NCI-H345 (cell line): ENCODE data around the gene DAP3.
"Not testable (repeated sequence)": the region's sequence is repeated elsewhere in the genome, so short reads cannot be mapped to it uniquely, and the experiment has no call there.

Experiments
- DNase-seq: peaks from one replicate; lab custom pipeline; 2025; lab: John Stamatoyannopoulos, UW

DAP3 gene

GRCh38 chr1:155718524-155719115 lies 29.7 kb downstream of the DAP3 start:
- DNase-seq = not testable (repeated sequence)

GRCh38 chr1:155719703-155720102 lies 30.8 kb downstream of the DAP3 start:
- no peak for DNase-seq

GRCh38 chr1:155725142-155725541 lies 36.3 kb downstream of the DAP3 start:
- no peak for DNase-seq

- DNase-seq = peak; percentile 44
These were observed 40.4 kb downstream of the DAP3 start for GRCh38 chr1:155729031-155729898.

- DNase-seq = no peak
These were observed 52.1 kb downstream of the DAP3 start for GRCh38 chr1:155740995-155741394.

- DNase-seq = no peak
These were observed 53.0 kb downstream of the DAP3 start for GRCh38 chr1:155741908-155742307.

GRCh38 chr1:155744711-155745283 lies 55.9 kb downstream of the DAP3 start:
- DNase-seq = no peak

GRCh38 chr1:155745284-155746228 lies 56.7 kb downstream of the DAP3 start:
- DNase-seq = peak; percentile 99

GRCh38 chr1:155747586-155747985 lies 58.7 kb downstream of the DAP3 start:
- DNase-seq = not testable (repeated sequence)

- not testable (repeated sequence) for DNase-seq
These were observed 59.2 kb downstream of the DAP3 start for GRCh38 chr1:155748141-155748540.

- DNase-seq = not testable (repeated sequence)
These were observed 70.1 kb downstream of the DAP3 start for GRCh38 chr1:155759017-155759416.

GRCh38 chr1:155759966-155760630 lies 71.2 kb downstream of the DAP3 start:
- DNase-seq = no peak

GRCh38 chr1:155760751-155761475 lies 72.0 kb downstream of the DAP3 start:
- DNase-seq = no peak

GRCh38 chr1:155761736-155762405 lies 73.0 kb downstream of the DAP3 start:
- DNase-seq = no peak

GRCh38 chr1:155763090-155763815 lies 74.4 kb downstream of the DAP3 start:
- DNase-seq = not testable (repeated sequence)

- DNase-seq = not testable (repeated sequence)
These were observed 75.1 kb downstream of the DAP3 start for GRCh38 chr1:155763989-155764388.

GRCh38 chr1:155767399-155767989 lies 78.6 kb downstream of the DAP3 start:
- DNase-seq = not testable (repeated sequence)

- no peak for DNase-seq
These were observed 80.4 kb downstream of the DAP3 start for GRCh38 chr1:155769257-155769656.

GRCh38 chr1:155773221-155773620 lies 84.3 kb downstream of the DAP3 start:
- DNase-seq = no peak
